Measurements from ENCODE around the gene RRP36. TPM values are rescaled to one million over a fixed set of nuclear protein-coding genes. Genes with fewer than 3 reads are reported as not detected.

The RRP36 gene
- total and polyA plus RNA-seq, 9 of the 15 experiments (the other 6 are each of a cell fraction or from before 2014, with no cell fraction given), result 27.6 to 150 (median 114) TPM

- TF ChIP-seq JUN (IDR thresholded peaks at IDR 0.05; ENCODE audit: borderline replicate concordance, low read depth, low read length) (no peak), JUN (CRISPR knock-in tag; IDR thresholded peaks at IDR 0.05; ENCODE audit: borderline replicate concordance) (no peak), ZNF57 (CRISPR knock-in tag; IDR thresholded peaks at IDR 0.05) (no peak), ZNF24 (IDR thresholded peaks at IDR 0.05) (no peak), FOXK2 (conservative IDR thresholded peaks at IDR 0.05 in 1 of 2, IDR thresholded peaks at IDR 0.05 in 1 of 2; ENCODE audit: low read depth in 2 of 2) (no peak), ZNF785 (CRISPR knock-in tag; IDR thresholded peaks at IDR 0.05) (no peak), ZBTB34 (CRISPR knock-in tag; IDR thresholded peaks at IDR 0.05) (no peak), ZNF76 (CRISPR knock-in tag; IDR thresholded peaks at IDR 0.05; ENCODE audit: borderline replicate concordance) (no peak), CBFA2T2 (conservative IDR thresholded peaks at IDR 0.05) (no peak), THAP12 (CRISPR knock-in tag; IDR thresholded peaks at IDR 0.05) (no peak), NCOA6 (IDR thresholded peaks at IDR 0.05) (no peak), E2F4 (CRISPR knock-in tag; IDR thresholded peaks at IDR 0.05; ENCODE audit: low read depth) (no peak), MYNN (IDR thresholded peaks at IDR 0.05) (no peak), MYNN (CRISPR knock-in tag; IDR thresholded peaks at IDR 0.05) (no peak), CBX2 (IDR thresholded peaks at IDR 0.05; ENCODE audit: insufficient read depth, low read length, poor library complexity, severe bottlenecking) (no peak), NR1H2 (CRISPR knock-in tag; IDR thresholded peaks at IDR 0.05) (no peak), PHF21A (IDR thresholded peaks at IDR 0.05; ENCODE audit: borderline replicate concordance, low read depth) (no peak), HDAC3 (IDR thresholded peaks at IDR 0.05; ENCODE audit: borderline replicate concordance, partially characterized antibody) (no peak), ZHX1 (conservative IDR thresholded peaks at IDR 0.05; ENCODE audit: low read length) (no peak), KLF16 (IDR thresholded peaks at IDR 0.05) (no peak), XRCC4 (IDR thresholded peaks at IDR 0.05; ENCODE audit: extremely low read depth, insufficient read depth, insufficient read length) (no peak), ZNF589 (CRISPR knock-in tag; IDR thresholded peaks at IDR 0.05; ENCODE audit: low read depth) (no peak)
These were observed 7.0 kb upstream of the RRP36 start (continued) for GRCh38 chr6:43014434-43014909.

Measured in K562 (cell line).